ENCODE results near the gene SPRR2B. TPM values are rescaled to one million over a fixed set of nuclear protein-coding genes. Genes with fewer than 3 reads are reported as not detected.
"Not testable (repeated sequence)": the region's sequence is repeated elsewhere in the genome, so short reads cannot be mapped to it uniquely, and the experiment has no call there.

The SPRR2B gene
- total RNA-seq: not detected
- not detected for polyA plus RNA-seq
- long read RNA-seq, donor 1: 0 reads
- long read RNA-seq, donor 2: 0 reads
- long read RNA-seq, donor 3: 0 reads

- WGBS, 4 donors: 72 to 91% (median 90%) methylated on average over 2 of the region's 2 CpGs
- ATAC-seq (no peak), DNase-seq (no peak)
- no peak within 1 kb of the TSS for H3K4me3 ChIP-seq
- H3K27me3 ChIP-seq: peaks cover 0 to 2% (median 0%) of the 10 kb centered on the region in 9 donors
- intact Hi-C loops (cut with DNase I): no loop called here
- no peak within 1 kb of the TSS for H3K27ac ChIP-seq
- H3K9me3 ChIP-seq: no peaks in the 10 kb centered on the region
- no peaks in the 10 kb centered on the region for H3K36me3 ChIP-seq
- TF ChIP-seq POLR2A (IDR thresholded peaks at IDR 0.05) (no peak), CTCF (IDR thresholded peaks at IDR 0.05) (no peak)
- H3K4me1 ChIP-seq: no peaks in the 10 kb centered on the region
These were observed at the start of gene SPRR2B for GRCh38 chr1:153071511-153071910. Gene SPRR2B, minus strand, starts transcription at chr1:153071611. Its CDS starts 772 bp downstream, at chr1:153070839.

- DNase-seq: no peak
- Histone ChIP-seq H3K4me1 (no peaks in the 10 kb centered on the region), H3K36me3 (no peaks in the 10 kb centered on the region), H3K27ac (no peak overlapping the region), H3K9me3 (peaks cover 0 to 22% (median 2%) of the 10 kb centered on the region in 12 donors), H3K27me3 (no peaks in the 10 kb centered on the region), H3K4me3 (no peak overlapping the region)
- TF ChIP-seq POLR2A (IDR thresholded peaks at IDR 0.05): no peak
- no peak for TF ChIP-seq CTCF (IDR thresholded peaks at IDR 0.05)
- intact Hi-C loops (cut with DNase I): no loop called here
- ATAC-seq: no peak
These were observed 49.5 kb upstream of the SPRR2B start for GRCh38 chr1:153120945-153121344.

- Histone ChIP-seq H3K36me3 (no peaks in the 10 kb centered on the region), H3K4me3 (no peak overlapping the region), H3K27me3 (no peaks in the 10 kb centered on the region), H3K9me3 (peaks cover 0 to 9% (median 0%) of the 10 kb centered on the region in 12 donors), H3K27ac (no peak overlapping the region), H3K4me1 (no peaks in the 10 kb centered on the region)
- no peak for TF ChIP-seq POLR2A (IDR thresholded peaks at IDR 0.05)
- TF ChIP-seq CTCF (IDR thresholded peaks at IDR 0.05): no peak
- intact Hi-C loops (cut with DNase I): no loop called here
- DNase-seq: no peak
- no peak for ATAC-seq
- 49 to 66% (median 55%) methylated on average over 3 of the region's 3 CpGs for WGBS, 4 donors
These were observed 48.1 kb upstream of the SPRR2B start for GRCh38 chr1:153119491-153119971.

DNA sequence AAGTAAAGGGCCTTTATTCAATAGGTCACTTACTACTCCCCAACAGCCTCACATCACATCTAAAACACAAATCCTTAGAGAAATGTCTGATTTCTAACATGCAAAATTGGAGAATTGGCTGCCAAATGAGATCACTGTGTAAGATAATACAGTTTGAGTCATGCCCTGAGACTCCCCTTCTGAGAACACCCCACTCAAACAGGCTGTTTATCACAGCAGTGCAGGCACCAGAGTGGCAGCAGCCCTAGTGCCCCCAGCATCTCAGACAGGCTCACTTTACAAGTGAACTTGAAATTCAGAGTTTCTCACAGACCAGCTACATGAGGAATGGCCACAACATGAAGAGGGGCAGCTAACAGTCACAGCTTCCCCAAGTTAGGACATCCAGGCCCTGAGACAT, 43.9 kb upstream of the SPRR2B start:
- H3K27ac ChIP-seq; H3K9me3 ChIP-seq; H3K36me3 ChIP-seq; DNase-seq; intact Hi-C loops (cut with DNase I); H3K4me1 ChIP-seq; ATAC-seq; H3K4me3 ChIP-seq; H3K27me3 ChIP-seq: not testable (repeated sequence)

DNA sequence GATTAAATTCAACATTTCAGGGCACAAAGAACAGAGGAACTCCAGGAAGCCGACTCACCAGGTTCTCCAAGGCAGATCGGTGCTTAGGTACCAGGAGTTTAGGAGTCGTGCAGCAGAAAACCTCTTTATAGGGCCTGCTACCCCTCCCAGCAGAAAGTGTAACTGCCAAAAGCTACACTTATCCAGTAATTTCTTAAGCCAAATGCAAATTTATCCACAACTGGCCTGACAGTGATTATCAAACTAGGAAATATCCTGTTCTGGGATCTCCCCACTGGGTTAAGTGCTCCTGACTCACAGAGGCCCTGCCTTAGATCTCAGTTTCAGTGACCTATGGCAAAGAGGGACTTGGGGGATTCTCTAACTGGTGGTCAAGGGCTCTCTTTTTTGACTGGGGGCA, 42.0 kb upstream of the SPRR2B start, which contains the start of gene SPRR2F:
TSS of gene SPRR2F (minus strand) at position 101 of the 400 bp plus-strand sequence. CDS start 783 bp downstream, outside the sequence.
- intact Hi-C loops (cut with DNase I): no loop called here
- TF ChIP-seq POLR2A (IDR thresholded peaks at IDR 0.05): no peak
- no peak for TF ChIP-seq CTCF (IDR thresholded peaks at IDR 0.05)
- ATAC-seq (no peak), DNase-seq (no peak)
- no peaks in the 10 kb centered on the region for H3K4me1 ChIP-seq
- H3K27ac ChIP-seq: no peak within 1 kb of the TSS
- H3K4me3 ChIP-seq: no peak within 1 kb of the TSS
- 65 to 85% (median 79%) methylated on average over 3 of the region's 3 CpGs for WGBS, 4 donors
- H3K9me3 ChIP-seq: peaks cover 0 to 2% (median 0%) of the 10 kb centered on the region in 12 donors
- H3K36me3 ChIP-seq: no peaks in the 10 kb centered on the region
- no peaks in the 10 kb centered on the region for H3K27me3 ChIP-seq

DNA sequence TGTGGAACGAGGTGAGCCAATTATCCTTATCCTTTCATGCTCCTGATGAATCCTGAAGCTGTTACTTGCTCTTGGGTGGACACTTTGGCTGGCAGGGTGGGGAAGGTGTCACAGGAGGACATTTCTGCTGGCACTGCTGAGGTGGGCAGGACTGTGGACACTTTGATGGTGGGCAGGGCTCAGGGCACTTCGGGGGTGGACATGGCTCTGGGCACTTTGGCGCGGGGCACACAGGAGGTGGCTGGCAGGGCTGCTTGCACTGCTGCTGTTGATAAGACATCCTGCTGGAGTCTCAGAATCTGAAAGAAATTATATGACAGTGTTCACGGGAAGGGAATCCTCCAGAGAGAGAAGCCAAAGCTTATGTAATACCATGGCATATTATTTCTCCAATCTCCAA, 41.0 kb upstream of the SPRR2B start:
- DNase-seq; H3K4me1 ChIP-seq; H3K27me3 ChIP-seq; intact Hi-C loops (cut with DNase I); H3K9me3 ChIP-seq; H3K27ac ChIP-seq; H3K4me3 ChIP-seq; H3K36me3 ChIP-seq; ATAC-seq: not testable (repeated sequence)
- WGBS, 4 donors: 70 to 78% (median 73%) methylated on average over 5 of the region's 5 CpGs
